Cardiac fibroblast (primary cell): Measurements from ENCODE around the gene DNAJB6.

Experiments used
- DNase-seq, 2 donors: peaks; one replicate each; pipeline versions ENCODE4 v3.0.0 to v3.0.0-alpha.2; 2010; ENCODE audit warnings: low read depth in 2 of 2
- H3K4me3 ChIP-seq, 2 donors: replicated peaks in 1 of 2; 1 replicate in 1 of 2; 2 replicates in 1 of 2; pipeline ENCODE4 v1.5.1; 2011; ENCODE audit warnings: low read depth in 2 of 2, low read length in 2 of 2, mild to moderate bottlenecking in 2 of 2, moderate library complexity in 1 of 2
- TF ChIP-seq, protein P1 (sequence below): IDR thresholded peaks from one replicate; pipeline ENCODE4 v1.5.1; 2011; ENCODE audit warnings: low read depth, mild to moderate bottlenecking, low read length, inconsistent platforms

Gene DNAJB6

DNA sequence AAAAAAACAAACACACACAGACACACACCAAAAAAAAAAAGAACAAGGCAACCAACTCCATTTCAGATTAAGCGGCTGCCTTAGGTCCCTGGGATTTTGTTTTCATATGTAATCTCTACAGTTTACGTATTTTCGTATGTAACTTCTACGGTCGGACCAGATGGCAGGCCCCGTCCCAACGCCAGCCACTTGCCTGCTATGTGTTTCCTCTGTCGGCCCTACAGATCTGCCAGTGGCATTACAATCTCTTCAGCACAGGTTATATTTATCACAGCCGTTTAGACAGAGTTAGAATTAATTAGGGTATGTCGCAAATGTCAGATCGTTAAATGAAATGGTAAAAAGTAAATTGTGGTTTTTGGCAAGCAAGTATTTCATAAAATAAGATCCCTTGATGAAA is 99.3 kb downstream of the DNAJB6 start:
- TF ChIP-seq, protein P1, sequence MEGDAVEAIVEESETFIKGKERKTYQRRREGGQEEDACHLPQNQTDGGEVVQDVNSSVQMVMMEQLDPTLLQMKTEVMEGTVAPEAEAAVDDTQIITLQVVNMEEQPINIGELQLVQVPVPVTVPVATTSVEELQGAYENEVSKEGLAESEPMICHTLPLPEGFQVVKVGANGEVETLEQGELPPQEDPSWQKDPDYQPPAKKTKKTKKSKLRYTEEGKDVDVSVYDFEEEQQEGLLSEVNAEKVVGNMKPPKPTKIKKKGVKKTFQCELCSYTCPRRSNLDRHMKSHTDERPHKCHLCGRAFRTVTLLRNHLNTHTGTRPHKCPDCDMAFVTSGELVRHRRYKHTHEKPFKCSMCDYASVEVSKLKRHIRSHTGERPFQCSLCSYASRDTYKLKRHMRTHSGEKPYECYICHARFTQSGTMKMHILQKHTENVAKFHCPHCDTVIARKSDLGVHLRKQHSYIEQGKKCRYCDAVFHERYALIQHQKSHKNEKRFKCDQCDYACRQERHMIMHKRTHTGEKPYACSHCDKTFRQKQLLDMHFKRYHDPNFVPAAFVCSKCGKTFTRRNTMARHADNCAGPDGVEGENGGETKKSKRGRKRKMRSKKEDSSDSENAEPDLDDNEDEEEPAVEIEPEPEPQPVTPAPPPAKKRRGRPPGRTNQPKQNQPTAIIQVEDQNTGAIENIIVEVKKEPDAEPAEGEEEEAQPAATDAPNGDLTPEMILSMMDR = no peak
- no peak for DNase-seq
- H3K4me3 ChIP-seq = no peak overlapping the region

- no peak for DNase-seq
- H3K4me3 ChIP-seq = no peak overlapping the region
- TF ChIP-seq, protein P1 = no peak
Measured at GRCh38 chr7:157436763-157437480, 100.1 kb downstream of the DNAJB6 start.

- TF ChIP-seq, protein P1 = no peak
- no peak for DNase-seq
- no peak overlapping the region for H3K4me3 ChIP-seq
Measured at GRCh38 chr7:157437519-157438061, 100.8 kb downstream of the DNAJB6 start.

DNA sequence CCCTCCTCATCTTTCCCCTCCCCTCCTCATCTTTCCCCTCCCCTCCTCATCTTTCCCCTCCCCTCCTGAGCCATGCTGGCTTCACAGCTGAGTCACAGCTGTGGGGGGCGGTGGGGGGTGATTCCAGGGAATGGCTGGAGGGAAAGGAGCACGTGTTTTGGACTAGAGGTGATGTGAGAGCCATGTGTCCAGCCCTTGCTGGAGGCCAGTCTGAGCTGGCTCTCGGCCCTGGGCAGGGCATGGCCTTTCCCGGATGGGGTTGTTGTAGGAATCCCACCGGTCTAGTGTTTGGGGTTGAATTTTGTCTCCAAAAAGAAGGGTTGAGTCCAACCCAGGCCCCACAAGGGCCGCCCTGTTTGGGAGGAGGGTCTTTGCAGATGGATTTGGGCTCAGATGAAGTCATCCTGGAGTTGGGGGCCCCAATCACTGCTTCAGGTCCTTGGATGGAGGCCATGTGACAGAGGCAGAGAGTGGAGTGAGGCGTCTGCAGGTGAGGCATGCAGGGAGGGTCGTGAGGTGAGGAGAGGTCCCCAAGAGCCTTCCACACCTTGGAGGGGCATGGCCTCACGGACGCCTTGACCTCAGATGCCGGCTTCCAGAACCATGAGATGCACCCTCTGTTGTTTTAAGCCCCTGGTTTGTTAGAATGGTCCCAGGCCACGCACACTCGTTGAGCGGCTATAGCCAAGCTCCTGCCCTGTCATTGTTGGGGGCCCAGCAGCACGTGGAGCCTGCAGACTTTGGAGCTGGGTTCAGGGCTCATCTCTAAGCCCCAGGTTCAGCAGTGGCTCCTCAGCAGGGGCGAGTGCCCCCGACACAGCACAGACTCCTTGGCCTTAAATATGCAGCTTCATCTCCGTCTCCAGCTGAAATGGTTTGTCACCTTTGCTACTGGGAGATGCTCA is 101.6 kb downstream of the DNAJB6 start:
- TF ChIP-seq, protein P1 = no peak
- H3K4me3 ChIP-seq = no peak overlapping the region
- DNase-seq = no peak

DNA sequence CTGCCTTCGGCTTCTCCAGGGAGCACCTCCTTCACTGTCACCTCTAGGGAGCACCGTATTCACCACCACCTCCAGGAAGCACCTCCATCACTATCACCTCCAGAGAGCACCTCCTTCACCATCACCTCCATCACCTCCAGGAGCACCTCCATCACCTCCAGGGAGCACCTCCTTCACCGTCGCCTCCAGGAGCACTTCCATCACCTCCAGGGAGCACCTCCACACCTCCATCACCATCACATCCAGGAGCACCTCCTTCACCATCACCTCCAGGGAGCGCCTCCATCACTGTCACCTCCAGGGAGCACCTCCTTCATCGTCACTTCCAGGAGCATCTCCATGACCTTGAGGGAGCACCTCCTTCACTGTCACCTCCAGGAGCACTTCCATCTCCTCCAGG is 102.3 kb downstream of the DNAJB6 start:
- TF ChIP-seq, protein P1 = no peak
- H3K4me3 ChIP-seq = no peak overlapping the region
- DNase-seq = no peak

- TF ChIP-seq, protein P1 = no peak
- no peak for DNase-seq
- H3K4me3 ChIP-seq = no peak overlapping the region
Measured at GRCh38 chr7:157439761-157440160, 103.0 kb downstream of the DNAJB6 start.
